NCI-H446 (cell line): ENCODE results near the gene GLT8D2.

Experiments used
- DNase-seq, 2 experiments: peaks; one replicate each; lab custom pipeline; 2025; lab: John Stamatoyannopoulos, UW

Gene GLT8D2, protein sequence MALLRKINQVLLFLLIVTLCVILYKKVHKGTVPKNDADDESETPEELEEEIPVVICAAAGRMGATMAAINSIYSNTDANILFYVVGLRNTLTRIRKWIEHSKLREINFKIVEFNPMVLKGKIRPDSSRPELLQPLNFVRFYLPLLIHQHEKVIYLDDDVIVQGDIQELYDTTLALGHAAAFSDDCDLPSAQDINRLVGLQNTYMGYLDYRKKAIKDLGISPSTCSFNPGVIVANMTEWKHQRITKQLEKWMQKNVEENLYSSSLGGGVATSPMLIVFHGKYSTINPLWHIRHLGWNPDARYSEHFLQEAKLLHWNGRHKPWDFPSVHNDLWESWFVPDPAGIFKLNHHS

DNA sequence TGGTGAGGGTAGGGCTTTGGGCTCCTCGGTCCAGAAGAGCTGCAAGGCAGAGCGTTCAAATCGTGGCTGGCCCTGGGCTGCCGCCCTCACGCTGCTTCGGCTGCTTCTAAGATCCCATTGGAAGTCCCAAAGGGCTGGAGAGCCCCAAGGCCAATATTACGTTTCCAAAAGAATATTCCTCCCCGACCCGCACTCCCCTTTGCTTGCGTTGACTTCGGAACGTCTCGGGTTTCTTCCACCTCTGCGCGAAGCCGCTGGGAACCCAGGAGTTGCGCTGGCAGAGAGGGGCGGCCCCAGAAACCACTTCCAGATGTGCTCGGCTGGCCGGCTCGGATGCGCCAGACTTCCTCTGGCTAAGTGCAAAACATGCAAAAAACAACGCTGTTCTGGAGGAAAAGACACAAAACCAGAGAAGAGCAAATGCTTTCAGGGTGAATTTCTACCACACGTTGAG lies at the start of gene GLT8D2:
TSS of gene GLT8D2 (minus strand) at position 285 of the 454 bp plus-strand sequence. CDS start 30,539 bp downstream, outside the sequence.
- DNase-seq: no peak

DNA sequence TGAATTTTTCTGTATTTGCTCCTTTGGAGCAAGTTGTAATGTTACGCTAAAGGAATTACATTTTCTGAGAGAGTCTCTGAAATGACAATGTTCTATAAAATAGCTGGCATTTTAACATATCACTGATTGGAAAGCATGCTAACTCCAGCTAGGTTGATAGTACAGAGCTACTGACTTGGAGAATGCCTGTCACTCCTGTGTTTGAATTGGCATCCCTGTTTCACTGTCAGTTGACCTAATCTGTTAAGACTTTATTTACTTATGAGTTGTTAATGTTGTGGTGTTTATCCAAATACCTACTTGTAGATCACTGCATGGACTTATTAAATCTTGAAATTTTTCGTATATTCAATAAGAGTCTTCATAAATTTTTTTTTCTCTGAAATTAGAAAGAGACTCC lies 48.0 kb upstream of the GLT8D2 start:
- no peak for DNase-seq

- DNase-seq: no peak
These were observed 45.3 kb upstream of the GLT8D2 start for GRCh38 chr12:104095289-104095688.

- DNase-seq: no peak
These were observed 44.3 kb upstream of the GLT8D2 start for GRCh38 chr12:104094284-104094683.

GRCh38 chr12:104091136-104091535 lies 41.1 kb upstream of the GLT8D2 start:
- no peak for DNase-seq

- DNase-seq: no peak
These were observed 40.7 kb upstream of the GLT8D2 start for GRCh38 chr12:104090685-104091084.

DNA sequence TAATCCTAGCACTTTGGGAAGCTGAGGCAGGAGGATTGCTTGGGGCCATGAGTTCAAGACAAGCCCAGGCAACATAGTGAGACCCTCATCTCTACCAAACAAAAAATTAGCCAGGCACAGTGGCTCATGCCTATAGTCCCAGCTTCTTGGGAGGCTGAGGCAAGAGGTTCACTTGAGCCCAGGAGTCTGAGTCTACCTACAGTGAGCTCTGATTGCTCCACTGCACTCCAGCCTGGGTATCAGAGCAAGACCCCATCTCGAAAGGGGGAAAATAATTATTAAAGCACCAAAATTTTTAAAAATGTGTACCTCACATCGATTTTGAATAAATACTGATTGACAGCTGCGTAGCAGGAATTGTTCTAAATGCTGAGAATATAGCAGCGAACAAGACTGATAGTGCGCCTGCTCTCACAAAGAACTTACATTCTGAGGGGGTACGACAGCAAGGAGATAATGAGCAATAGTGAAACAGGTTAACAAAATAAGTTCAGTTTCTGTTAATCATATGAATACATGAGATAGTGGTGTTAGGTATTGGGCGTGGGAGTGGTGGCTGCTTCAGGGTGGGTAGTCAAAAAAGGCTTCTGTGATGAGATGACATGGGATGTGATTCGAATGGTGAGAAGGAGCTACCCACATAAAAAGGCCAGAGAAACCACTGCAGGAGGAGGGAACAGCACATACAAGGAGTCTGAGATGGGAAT lies 33.9 kb upstream of the GLT8D2 start:
- DNase-seq: no peak

GRCh38 chr12:104080764-104081163 lies 30.8 kb upstream of the GLT8D2 start:
- no peak for DNase-seq

GRCh38 chr12:104079024-104079423 lies 29.0 kb upstream of the GLT8D2 start:
- DNase-seq: no peak

DNA sequence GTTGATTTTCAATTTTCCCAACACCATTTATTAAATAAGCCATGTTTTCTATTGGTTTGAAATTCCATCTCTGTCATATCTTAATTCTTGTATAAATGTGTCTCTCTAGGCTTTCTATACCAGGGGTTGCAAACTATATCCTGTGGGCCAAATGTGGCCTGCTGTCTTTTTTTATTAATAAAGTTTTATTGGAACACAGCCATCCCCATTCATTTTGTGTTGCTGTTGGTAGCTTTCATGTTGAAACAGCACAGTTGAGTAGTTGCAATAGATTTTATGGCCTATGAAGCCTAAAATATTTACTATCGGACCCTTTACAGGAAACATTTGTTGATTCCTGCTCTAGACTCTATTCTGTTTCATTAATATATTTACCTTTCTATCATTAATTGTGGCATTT lies 23.7 kb upstream of the GLT8D2 start:
- DNase-seq: no peak

DNA sequence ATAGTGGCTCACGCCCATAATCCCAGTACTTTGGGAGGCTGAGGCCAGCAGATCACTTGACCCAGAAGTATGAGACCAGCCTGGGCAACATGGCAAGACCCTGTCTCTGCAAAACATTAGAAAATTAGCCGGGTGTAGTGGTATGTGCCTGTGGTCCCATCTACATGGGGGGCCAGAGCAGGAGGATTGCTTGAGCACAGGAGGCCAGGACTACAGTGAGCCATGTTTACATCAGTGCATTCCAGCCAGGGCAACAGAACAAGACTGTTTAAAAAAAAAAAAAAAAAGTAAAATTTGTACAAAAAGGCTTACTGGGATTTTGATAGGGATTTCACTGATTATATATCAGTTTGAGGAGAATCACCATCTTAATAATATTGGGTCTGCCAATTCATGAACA lies 22.1 kb upstream of the GLT8D2 start:
- DNase-seq: no peak

DNA sequence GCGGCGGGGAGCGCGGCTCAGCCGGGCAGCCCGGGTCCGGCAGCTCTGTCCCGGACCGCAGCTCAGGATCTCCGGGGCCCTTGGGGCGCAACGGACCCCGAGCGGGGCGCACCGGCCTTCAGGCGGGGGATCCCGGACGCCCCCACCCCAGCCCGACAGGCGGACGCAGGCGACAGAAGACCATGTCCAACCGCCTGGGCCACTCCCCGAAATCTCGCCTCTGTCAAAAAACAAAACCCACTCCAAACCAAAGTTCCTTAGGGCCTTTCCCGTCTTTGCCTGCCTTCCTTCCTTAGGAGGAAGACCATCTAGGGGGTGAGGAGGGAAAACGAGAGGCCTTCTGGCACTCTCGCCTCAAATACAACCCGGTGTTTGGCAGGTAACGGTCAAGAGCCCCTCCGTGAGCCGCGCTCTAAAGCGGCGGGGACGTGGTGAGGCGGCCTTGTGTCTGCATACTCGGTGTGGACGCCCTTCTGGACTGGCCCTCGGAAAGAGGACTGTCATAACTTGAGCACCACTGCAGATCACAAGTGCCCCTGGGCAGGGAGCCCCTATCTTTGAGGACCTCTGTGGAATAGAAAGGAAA lies 14.9 kb upstream of the GLT8D2 start:
- no peak for DNase-seq

DNA sequence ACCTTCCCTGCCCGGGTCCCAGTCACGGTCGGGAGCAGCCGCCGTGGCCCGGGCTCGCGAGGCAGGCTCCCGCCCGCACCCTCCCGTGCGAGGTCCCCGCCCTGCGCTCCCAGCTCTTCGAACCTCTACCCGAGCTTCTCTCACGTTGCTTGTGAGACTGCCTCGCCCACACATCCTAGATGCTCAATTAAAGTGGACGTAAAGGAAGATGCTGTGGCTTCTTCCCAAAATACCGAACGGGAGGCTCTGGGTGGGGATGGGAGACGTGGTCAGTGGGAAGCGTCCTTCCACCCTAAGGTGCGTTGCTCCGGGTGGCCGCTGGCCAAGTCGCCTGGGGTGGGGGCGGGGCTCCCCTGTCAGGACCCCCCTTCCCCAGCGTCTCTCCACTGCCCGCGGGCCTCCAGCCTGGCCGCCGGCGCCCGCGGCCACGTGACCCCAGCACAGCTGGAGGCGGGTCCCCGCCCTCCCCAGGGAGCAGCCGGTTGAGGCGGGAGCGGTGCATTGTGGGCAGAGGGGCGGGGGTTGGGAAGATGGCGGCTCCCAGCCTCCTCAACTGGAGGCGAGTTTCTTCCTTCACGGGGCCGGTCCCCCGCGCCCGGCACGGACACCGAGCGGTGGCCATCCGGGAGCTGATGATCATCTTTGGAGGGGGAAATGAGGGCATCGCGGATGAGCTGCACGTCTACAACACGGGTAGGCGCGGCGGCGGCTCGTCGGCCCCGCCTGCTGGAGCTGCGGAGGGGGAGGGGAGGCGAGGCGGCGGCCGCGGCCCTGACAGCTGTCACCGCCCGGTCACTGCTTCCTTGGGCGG lies 14.2 kb upstream of the GLT8D2 start, which contains the start of gene HCFC2:
TSS of gene HCFC2 (plus strand) at position 501 of the 811 bp plus-strand sequence. CDS start at position 531, 30 bp downstream.
- peak; percentile 40 to 81 for DNase-seq

GRCh38 chr12:104063712-104064030 lies 13.7 kb upstream of the GLT8D2 start:
- no peak for DNase-seq

GRCh38 chr12:104060791-104061190 lies 10.8 kb upstream of the GLT8D2 start:
- DNase-seq: no peak

DNA sequence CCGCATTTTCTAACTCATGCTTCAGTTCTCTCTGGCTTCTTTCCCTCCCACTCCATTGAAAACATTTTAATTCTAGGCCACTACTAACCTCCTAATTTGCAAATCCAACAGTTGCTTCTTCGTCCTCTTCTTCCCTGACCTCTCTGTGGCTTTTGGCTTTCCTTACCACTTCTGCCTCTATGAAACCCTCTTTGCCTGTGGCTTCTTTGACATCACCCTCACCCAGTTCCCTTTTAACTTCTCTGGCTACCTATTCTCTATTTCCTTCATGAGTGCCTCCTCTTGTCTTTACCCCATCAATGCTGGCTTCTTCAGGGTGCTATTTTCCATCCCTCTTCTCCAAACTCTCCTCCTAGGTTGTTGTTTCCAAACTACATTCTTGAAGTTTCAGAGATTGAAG lies 10.0 kb upstream of the GLT8D2 start:
- no peak for DNase-seq

DNA sequence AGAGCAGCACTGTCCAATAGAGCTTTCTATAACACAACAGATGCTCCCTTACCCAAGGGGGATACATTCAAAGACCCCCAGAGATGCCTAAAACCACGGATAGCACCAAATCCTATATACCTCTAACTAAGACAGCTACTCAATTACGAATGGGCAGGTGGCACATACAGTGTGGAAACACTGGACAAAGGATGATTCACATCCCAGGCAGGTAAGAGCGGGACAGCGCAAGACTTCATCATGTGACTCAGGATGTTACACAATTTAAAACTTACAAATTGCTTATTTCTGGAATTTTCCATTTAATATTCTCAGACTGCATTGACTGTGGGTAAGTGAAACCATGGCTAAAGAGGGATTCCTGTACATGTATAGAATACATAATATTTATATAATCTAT lies 8.8 kb upstream of the GLT8D2 start:
- no peak for DNase-seq

- DNase-seq: peak in 1 of 2 experiments; percentile 14
These were observed 7.8 kb upstream of the GLT8D2 start for GRCh38 chr12:104057771-104058197.

- peak in 1 of 2 experiments; percentile 63 for DNase-seq
These were observed 6.5 kb upstream of the GLT8D2 start for GRCh38 chr12:104056419-104056972.

- peak; percentile 87 to 98 for DNase-seq
These were observed 5.8 kb upstream of the GLT8D2 start for GRCh38 chr12:104055686-104056388.
